Endothelial cell (in vitro differentiated cells): ENCODE data around the gene CDC73. TPM values are rescaled to one million over a fixed set of nuclear protein-coding genes. Genes with fewer than 3 reads are reported as not detected.
A peak's percentile ranks its signal among the peaks of the same experiment; 100 is the strongest.

Experiments
- DNase-seq: peaks from one replicate; pipeline ENCODE4 v3.0.0; 2021; ENCODE audit warnings: low spot score
- H3K27ac Mint-ChIP-seq: one replicate; pipeline ENCODE4 v1.8.0; 2021; ENCODE audit warnings: mixed read lengths, inconsistent platforms; ENCODE audit not compliant: unreplicated experiment
- H3K27me3 Mint-ChIP-seq: one replicate; pipeline ENCODE4 v1.8.0; 2021; ENCODE audit warnings: mild to moderate bottlenecking, moderate library complexity, mixed read lengths, inconsistent platforms; ENCODE audit not compliant: unreplicated experiment
- H3K36me3 Mint-ChIP-seq: one replicate; pipeline ENCODE4 v1.8.0; 2021; ENCODE audit warnings: mild to moderate bottlenecking, low read depth, mixed read lengths, inconsistent platforms; ENCODE audit not compliant: unreplicated experiment
- H3K4me1 Mint-ChIP-seq: one replicate; pipeline ENCODE4 v1.8.0; 2021; ENCODE audit warnings: mild to moderate bottlenecking, mixed read lengths, inconsistent platforms; ENCODE audit not compliant: unreplicated experiment
- H3K4me3 Mint-ChIP-seq: one replicate; pipeline ENCODE4 v1.8.0; 2021; ENCODE audit warnings: mild to moderate bottlenecking, mixed read lengths, inconsistent platforms; ENCODE audit not compliant: unreplicated experiment
- H3K9me3 Mint-ChIP-seq: one replicate; pipeline ENCODE4 v1.8.0; 2021; ENCODE audit warnings: mixed read lengths, inconsistent platforms; ENCODE audit not compliant: unreplicated experiment
- total RNA-seq: library from RNA; stranded (reverse); fragmentation: NEBNext Ultra II Directional; extraction: Animal tissue kit (Norgen Biotek cat#: 25700); gene quantifications from one replicate; pipeline ENCODE4 v1.2.1, GENCODE V29; 2021; ENCODE audit not compliant: unreplicated experiment
- TF ChIP-seq, protein P1 (sequence below): fragments of 200-600 bp; sonication (generic); IDR thresholded peaks from one replicate; pipeline ENCODE4 v1.5.0; 2021; ENCODE audit warnings: antibody characterized with exemption; ENCODE audit not compliant: unreplicated experiment

Gene CDC73
- total RNA-seq, 1 donor from 2014 or later, result 45.2 TPM

DNA sequence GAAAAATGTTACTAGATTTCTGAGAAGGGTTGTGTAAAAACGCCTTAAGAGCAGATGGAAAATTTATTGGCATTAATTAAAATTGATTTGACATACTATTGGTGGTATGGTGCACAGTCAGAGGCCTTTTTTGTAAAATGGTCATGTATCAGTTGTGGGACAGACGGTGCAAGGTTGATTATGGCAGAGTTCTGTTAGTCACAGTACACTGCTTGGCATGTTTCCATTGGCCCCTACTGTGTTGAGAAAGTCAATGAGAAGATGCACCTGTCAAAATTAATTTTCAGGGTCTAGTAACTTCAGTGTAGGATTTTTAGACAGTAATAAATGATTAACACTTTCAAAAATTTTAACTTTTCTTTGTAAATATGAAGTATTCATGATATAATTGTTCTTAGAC is 60.2 kb downstream of the CDC73 start:
- no peak overlapping the region for H3K4me3 Mint-ChIP-seq
- no peak overlapping the region for H3K27ac Mint-ChIP-seq
- no peak for DNase-seq
- peaks cover 3% of the 10 kb centered on the region for H3K4me1 Mint-ChIP-seq
- H3K9me3 Mint-ChIP-seq, result no peaks in the 10 kb centered on the region
- no peaks in the 10 kb centered on the region for H3K36me3 Mint-ChIP-seq
- no peaks in the 10 kb centered on the region for H3K27me3 Mint-ChIP-seq
- TF ChIP-seq, protein P1, sequence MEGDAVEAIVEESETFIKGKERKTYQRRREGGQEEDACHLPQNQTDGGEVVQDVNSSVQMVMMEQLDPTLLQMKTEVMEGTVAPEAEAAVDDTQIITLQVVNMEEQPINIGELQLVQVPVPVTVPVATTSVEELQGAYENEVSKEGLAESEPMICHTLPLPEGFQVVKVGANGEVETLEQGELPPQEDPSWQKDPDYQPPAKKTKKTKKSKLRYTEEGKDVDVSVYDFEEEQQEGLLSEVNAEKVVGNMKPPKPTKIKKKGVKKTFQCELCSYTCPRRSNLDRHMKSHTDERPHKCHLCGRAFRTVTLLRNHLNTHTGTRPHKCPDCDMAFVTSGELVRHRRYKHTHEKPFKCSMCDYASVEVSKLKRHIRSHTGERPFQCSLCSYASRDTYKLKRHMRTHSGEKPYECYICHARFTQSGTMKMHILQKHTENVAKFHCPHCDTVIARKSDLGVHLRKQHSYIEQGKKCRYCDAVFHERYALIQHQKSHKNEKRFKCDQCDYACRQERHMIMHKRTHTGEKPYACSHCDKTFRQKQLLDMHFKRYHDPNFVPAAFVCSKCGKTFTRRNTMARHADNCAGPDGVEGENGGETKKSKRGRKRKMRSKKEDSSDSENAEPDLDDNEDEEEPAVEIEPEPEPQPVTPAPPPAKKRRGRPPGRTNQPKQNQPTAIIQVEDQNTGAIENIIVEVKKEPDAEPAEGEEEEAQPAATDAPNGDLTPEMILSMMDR, result no peak

DNA sequence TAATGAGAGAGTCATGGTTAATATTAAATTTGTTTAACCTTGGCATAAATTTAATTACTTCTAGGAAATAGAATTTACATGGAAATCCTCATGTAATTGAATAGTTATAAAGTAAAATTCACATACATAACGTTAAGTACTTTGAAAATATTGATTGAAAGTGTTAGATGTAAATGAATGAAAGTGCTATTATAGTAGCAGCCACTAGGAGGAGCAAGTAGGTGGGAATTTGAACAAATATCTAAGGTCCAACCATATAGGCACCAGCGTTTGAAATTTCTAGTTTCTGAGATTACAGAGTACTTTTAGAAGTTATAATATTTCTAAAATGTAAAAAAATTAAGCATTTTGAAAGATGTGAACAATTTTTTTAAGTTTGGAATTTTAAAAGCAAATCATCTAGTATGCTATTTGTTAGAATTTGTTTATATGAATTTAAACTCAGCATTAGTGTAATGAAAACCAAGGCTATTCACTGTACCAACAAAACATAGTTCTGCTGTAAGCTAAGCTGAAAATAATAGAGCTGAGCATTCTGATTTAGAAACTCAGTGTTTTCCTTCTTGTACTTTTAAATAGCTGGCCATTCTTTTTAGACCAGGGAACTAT is 61.3 kb downstream of the CDC73 start:
- Mint-ChIP-seq H3K36me3 (no peaks in the 10 kb centered on the region), H3K4me1 (peaks cover 3% of the 10 kb centered on the region), H3K4me3 (no peak overlapping the region), H3K9me3 (no peaks in the 10 kb centered on the region), H3K27ac (no peak overlapping the region), H3K27me3 (no peaks in the 10 kb centered on the region)
- DNase-seq, result peak; percentile 24
- TF ChIP-seq, protein P1, result peak; percentile 94

DNA sequence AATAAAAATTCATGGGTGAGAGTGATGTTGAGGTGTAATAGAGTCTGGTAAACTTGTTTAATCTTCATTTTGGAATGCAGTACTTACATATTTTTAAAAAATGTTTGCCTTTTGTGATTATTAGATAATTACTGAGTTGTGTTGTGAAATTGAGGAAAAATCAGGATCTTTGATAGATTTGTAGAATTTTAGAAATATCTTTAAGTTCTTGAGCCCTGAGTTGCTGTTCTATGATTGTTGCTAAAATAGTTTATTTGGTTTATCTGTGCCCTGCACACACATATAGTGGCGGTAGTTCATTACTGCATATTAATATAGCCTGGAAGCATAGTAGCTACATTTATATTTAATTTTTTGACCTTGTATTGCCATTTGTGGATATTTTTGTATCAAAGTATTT is 62.9 kb downstream of the CDC73 start:
- Mint-ChIP-seq H3K4me1 (peaks cover 3% of the 10 kb centered on the region), H3K4me3 (no peak overlapping the region), H3K9me3 (no peaks in the 10 kb centered on the region), H3K27ac (no peak overlapping the region), H3K36me3 (no peaks in the 10 kb centered on the region), H3K27me3 (no peaks in the 10 kb centered on the region)
- no peak for DNase-seq
- TF ChIP-seq, protein P1, result no peak

DNA sequence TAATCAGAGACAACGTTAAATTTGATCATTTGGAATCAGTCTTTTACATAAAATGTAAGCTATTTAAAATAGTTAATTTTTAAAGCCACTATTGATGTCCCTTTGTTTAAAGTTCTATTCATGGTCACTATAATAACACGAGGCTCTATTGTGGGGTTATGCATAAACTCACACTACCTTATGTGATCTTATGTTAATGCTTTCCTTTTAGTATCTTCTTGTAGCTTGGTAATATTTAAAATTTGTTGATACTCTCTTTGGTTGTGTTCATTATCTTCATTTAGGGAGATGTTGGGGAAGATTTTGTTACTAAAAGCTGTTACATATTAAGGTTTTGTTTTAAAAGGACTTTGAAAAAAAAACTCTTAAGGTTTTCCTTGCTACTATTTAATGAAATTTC is 63.4 kb downstream of the CDC73 start:
- TF ChIP-seq, protein P1, result no peak
- no peak for DNase-seq
- no peak overlapping the region for H3K27ac Mint-ChIP-seq
- peaks cover 3% of the 10 kb centered on the region for H3K4me1 Mint-ChIP-seq
- H3K4me3 Mint-ChIP-seq, result no peak overlapping the region
- no peaks in the 10 kb centered on the region for H3K9me3 Mint-ChIP-seq
- H3K27me3 Mint-ChIP-seq, result no peaks in the 10 kb centered on the region
- no peaks in the 10 kb centered on the region for H3K36me3 Mint-ChIP-seq

DNA sequence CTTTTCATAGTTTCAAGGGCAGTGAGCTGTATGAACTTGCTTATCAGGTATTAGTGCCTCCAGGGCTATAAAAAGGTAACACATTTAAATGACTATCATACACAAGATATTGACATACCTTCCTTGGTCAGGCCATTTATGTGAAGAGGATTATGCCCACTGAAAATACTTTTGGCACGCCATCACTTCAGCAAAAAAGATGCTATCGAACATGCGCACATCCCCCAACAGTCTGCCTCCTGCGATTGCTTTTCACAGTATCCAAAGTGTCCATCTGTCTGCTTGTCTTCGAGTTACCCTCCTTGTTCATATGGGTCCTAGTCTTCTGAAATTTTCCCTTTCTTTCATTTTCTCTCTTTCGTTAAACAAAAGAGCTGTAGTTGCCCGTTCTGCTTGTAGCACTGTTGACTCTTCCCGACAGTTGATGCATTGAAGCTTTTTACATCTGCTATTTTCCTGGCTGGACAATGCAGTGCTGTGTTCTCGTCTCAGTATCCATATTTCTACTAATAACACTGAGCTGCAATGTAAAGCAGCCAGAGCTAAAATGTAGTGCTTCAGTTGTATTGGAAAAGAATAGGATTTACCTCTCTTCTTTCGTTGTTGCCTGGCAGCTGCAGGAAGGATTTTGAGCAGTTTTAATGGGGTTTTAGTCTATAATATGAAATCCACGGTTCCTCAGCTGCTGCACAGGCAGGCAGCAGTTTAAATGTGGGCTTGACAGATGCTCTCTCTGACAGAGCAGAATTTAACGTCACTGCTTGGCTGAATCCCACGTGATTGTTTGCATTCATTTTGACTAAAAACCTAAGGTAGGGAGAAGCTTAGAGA is 64.3 kb downstream of the CDC73 start, which contains the start of gene B3GALT2:
TSS of gene B3GALT2 (minus strand) at position 713 of the 831 bp plus-strand sequence. CDS start 5,051 bp downstream, outside the sequence.
- TF ChIP-seq, protein P1, result no peak
- Mint-ChIP-seq H3K27me3 (no peaks in the 10 kb centered on the region), H3K4me1 (peaks cover 3% of the 10 kb centered on the region), H3K4me3 (no peak within 1 kb of the TSS), H3K27ac (no peak within 1 kb of the TSS), H3K9me3 (peaks cover 4% of the 10 kb centered on the region), H3K36me3 (peaks cover 3% of the 10 kb centered on the region)
- DNase-seq, result no peak
